GM21723 (cell line): Measurements from ENCODE around the gene SEC62.

ENCODE experiments used
- ATAC-seq: cut with Tn5 transposase; IDR thresholded peaks from one replicate; pipeline ENCODE4 v1.9.1; 2021; ENCODE audit warnings: mild to moderate bottlenecking, moderate library complexity; ENCODE audit not compliant: unreplicated experiment

Gene SEC62

GRCh38 chr3:169966951-169967915 is 626 bp downstream of the SEC62 start:
- ATAC-seq: peak; percentile 35

- ATAC-seq: no peak
Measured at GRCh38 chr3:169968224-169968885, 1.7 kb downstream of the SEC62 start.

- ATAC-seq: no peak
Measured at GRCh38 chr3:169969174-169970095, 2.8 kb downstream of the SEC62 start.

GRCh38 chr3:169970847-169971246 is 4.2 kb downstream of the SEC62 start:
- no peak for ATAC-seq

GRCh38 chr3:169971522-169971921 is 4.9 kb downstream of the SEC62 start:
- ATAC-seq: no peak

- ATAC-seq: no peak
Measured at GRCh38 chr3:169980055-169980454, 13.4 kb downstream of the SEC62 start.

- no peak for ATAC-seq
Measured at GRCh38 chr3:169984292-169984691, 17.7 kb downstream of the SEC62 start.

GRCh38 chr3:169990431-169990830 is 23.8 kb downstream of the SEC62 start:
- no peak for ATAC-seq

- no peak for ATAC-seq
Measured at GRCh38 chr3:169992156-169992555, 25.5 kb downstream of the SEC62 start.

GRCh38 chr3:169992781-169993180 is 26.2 kb downstream of the SEC62 start:
- ATAC-seq: no peak

- no peak for ATAC-seq
Measured at GRCh38 chr3:169993761-169994160, 27.2 kb downstream of the SEC62 start.

GRCh38 chr3:169996063-169996462 is 29.5 kb downstream of the SEC62 start:
- ATAC-seq: no peak

- ATAC-seq: peak; percentile 33
Measured at GRCh38 chr3:169998668-169999131, 32.1 kb downstream of the SEC62 start.

- peak; percentile 91 for ATAC-seq
Measured at GRCh38 chr3:169999433-169999832, 32.8 kb downstream of the SEC62 start.

- no peak for ATAC-seq
Measured at GRCh38 chr3:170000051-170000450, 33.4 kb downstream of the SEC62 start.

GRCh38 chr3:170002231-170002630 is 35.6 kb downstream of the SEC62 start:
- ATAC-seq: no peak

- ATAC-seq: no peak
Measured at GRCh38 chr3:170002879-170003278, 36.3 kb downstream of the SEC62 start.

- no peak for ATAC-seq
Measured at GRCh38 chr3:170003881-170004356, 37.3 kb downstream of the SEC62 start.

- ATAC-seq: peak; percentile 90
Measured at GRCh38 chr3:170007031-170007663, 40.5 kb downstream of the SEC62 start.

GRCh38 chr3:170010498-170010897 is 43.9 kb downstream of the SEC62 start:
- peak; percentile 57 for ATAC-seq
